HG03196 (cell line): Measurements from ENCODE around the gene CHMP1A.
"Not testable (repeated sequence)": the region's sequence is repeated elsewhere in the genome, so short reads cannot be mapped to it uniquely, and the experiment has no call there.

ENCODE experiments used
- ATAC-seq: cut with Tn5 transposase; IDR thresholded peaks from one replicate; pipeline ENCODE4 v1.9.1; 2021; ENCODE audit not compliant: unreplicated experiment

The CHMP1A gene

DNA sequence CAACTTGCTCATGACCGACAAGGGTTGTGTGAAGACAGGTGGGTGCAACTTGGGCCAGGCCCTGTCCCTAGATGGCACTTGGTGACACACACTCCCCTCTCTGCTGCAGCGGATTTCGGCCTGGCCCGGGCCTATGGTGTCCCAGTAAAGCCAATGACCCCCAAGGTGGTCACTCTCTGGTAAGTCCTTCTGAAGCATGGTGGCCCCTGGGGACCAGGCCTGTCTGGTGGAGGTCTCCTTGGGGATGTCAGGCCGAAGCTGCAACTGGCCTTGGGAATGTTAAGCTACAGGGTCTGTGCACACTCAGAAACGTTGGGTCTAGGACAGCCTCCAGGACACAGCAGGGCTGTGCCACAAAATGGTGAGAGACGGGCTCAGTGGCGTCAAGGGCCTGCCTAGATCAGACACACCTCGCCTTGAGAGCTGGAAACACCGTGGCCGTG lies 35.8 kb upstream of the CHMP1A start:
- no peak for ATAC-seq

DNA sequence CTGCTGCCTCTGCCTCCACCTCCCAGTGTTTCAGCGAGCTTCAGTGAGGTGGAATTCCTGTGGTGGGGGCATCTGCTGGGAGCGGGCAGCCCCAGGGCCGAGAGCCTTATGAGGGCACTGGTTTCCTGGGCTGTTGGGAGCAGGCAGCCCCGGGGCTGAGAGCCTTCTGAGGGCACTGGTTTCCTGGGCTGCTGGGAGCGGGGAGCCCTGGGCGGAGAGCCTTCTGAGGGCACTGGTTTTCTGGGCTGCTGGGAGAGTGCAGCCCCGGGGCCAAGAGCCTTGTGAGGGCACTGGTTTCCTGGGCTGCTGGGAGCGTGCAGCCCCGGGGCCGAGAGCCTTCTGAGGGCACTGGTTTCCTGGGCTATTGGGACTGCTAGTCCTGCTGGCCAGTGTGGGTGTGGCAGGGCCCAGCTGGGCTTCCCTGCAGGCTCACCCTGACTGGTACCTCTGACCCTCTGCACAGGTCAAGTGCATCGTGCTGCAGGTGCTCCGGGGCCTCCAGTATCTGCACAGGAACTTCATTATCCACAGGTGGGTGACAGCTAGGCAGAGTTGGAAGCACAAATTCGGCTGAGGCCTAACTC lies 34.6 kb upstream of the CHMP1A start:
- ATAC-seq = no peak

DNA sequence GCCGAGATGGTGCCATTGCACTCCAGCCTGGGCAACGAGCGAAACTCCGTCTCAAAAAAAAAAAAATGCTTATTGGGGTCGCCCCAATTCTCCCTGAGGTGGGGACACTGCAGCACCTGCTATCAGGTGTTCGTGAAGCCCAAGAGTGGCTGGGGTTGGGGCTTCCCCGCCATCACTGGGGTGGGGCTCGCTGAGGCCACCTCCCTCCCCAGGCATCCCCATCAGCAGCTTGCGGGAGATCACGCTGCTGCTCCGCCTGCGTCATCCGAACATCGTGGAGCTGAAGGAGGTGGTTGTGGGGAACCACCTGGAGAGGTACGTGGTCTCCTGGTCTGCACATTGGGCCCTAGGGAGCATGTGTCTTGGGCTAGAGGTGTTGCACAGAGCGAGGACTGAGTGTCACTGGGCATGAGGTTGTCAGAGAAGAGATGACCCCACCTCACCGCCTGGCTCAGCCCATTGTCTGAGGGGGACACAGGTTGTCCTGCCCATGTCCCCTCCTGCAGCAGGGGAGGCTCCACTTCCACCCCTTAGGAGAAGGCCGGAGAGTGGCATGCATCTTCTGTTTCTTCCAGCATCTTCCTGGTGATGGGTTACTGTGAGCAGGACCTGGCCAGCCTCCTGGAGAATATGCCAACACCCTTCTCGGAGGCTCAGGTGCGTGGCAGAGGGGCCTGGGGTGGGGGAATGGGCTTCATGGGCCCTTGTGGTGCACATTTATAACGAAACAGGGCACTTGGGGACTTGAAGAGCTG lies 33.9 kb upstream of the CHMP1A start:
- no peak for ATAC-seq

DNA sequence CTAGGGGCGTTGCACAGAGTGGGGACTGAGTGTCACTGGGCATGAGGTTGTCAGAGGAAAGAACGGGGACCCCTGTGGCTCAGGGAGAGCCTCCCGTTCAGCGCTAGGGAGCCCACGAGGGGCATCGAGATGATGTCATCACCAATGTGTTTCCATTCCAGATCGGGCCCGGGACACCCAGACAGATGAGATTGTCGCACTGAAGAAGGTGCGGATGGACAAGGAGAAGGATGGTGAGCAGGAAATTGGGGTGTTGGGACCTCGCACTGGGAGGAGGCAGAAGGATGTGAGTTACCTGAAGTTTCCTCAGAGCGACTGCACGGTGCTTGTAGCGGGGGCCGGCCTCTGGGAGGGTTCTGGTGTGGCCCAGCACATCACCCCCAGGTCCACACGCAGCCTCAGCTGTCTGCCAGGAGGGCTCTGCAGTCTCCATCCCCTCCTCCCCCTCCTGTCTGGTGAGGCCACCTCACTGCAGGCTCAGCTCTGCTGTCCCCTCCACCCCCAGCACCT lies 32.9 kb upstream of the CHMP1A start:
- no peak for ATAC-seq

DNA sequence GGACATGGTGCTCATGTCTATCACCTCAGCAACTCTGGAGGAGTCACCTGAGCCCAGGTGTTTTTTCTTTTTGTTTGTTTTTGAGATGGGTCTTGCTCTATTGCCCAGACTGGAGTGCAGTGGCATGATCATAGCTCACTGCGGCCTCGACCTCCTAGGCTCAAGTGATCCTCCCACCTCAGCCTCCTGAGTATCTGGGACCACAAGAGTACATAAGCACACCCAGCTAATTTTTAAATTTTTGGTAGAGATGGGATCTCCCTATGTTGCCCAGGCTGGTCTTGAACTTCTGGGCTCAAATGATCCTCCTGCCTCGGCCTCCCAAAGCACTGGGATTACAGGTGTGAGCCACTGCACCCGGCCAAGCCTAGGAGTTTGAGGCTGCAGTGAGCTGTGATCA lies 32.1 kb upstream of the CHMP1A start:
- not testable (repeated sequence) for ATAC-seq

DNA sequence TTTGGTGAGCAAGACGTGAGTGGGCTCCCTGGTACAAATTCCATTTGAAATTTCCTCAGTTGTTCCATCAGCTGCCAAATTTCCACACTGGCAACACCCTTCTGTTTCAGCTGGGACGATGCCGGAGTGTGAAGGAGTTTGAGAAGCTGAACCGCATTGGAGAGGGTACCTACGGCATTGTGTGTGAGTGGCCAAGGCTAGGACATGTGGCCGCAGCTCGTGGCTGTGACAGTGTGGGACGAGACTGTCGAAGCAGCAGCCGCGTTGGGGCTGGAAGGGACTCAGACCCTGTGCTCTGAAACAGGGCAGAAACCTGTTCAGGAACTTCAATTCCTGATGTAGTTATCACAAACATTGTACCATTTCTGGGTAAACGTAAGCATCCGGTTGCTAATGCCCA lies 31.6 kb upstream of the CHMP1A start:
- no peak for ATAC-seq

DNA sequence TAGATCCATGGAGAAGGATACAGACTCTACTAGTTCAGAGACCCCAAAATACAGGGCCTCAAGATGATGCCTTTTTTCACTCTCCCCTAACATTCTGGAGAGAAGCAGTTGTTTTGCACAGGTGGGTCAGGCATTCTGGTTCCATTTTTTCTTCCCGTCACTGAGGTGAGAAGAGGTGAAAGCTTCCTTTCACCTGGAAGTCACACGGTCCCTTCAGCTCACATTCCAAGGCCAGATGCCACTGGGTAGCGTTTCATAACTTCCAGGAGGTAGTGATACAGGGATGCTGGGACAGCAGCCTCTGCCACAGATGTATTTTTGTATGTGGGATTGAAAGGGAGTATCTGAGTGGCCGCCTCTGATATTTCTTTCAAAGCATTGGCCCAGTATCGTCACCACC lies 30.9 kb upstream of the CHMP1A start:
- no peak for ATAC-seq

DNA sequence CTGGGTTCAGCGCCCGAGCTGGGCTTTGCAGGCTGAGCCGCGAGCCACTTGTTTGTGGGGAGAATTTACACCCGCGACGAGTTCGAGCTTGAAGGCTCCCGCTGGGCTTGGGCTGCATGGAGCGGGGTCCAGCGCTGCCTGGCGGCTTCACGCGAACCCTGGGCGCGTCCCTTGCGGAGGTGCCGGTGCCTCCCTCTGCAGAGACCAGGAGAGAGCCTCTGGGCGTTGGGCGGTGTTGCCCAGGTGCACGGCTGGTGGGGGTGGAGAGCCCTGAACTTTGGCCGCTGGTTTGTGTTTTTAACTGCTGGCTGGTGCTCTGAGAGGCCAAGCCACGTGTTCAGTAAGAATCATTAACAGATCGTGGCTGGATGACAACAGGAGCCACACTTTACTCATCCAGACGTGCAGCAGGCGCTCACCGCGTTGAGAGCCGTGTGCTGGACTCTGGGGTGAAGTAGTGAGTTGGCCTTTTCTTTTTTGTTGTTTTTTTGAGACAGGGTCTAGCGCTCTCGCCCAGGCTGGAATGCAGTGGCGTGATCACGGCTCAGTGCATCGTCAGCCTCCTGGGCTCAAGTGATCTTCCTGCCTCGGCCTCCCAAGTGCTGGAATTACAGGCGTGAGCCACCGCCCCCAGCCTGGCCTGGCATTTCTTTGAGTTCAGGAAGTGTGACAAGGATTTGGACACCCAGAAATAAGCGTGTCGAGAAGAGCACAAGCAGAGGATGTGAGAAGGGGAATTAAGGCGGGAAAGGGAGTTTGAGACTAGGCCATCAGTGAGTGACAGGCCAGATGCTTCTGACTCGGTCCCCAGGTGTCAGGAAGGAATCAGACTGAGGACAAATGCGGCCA lies 29.8 kb upstream of the CHMP1A start:
- ATAC-seq = peak; percentile 42

DNA sequence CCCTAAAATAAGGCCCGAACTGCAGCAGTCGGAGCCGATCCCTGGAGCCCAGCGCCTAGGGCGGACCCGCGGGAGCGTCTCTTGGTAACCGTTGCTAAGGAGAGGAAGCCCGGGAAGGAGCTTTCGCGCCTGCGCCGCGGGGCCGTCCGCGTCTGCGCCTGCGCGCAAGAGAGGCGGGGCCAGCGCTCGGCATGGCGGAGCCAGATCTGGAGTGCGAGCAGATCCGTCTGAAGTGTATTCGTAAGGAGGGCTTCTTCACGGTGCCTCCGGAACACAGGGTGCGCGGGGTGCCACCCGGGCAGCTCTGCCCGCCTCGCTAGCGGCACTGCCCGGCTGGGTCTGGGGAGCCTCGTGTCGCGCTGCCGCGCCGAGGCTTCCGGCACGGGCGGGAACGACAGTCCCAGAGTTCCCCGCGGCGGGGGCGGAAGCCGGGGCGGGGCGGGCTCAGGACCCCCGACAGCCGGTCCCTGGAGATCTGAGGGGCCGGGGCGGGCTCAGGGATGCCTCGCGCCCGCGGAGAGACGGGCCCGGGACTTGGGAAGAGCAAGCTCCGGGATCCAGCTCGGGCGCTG lies 29.1 kb upstream of the CHMP1A start, which contains the start of gene CDK10:
TSS of gene CDK10 (plus strand) at position 170 of the 572 bp plus-strand sequence. CDS start at position 192, 22 bp downstream.
- peak; percentile 73 for ATAC-seq

DNA sequence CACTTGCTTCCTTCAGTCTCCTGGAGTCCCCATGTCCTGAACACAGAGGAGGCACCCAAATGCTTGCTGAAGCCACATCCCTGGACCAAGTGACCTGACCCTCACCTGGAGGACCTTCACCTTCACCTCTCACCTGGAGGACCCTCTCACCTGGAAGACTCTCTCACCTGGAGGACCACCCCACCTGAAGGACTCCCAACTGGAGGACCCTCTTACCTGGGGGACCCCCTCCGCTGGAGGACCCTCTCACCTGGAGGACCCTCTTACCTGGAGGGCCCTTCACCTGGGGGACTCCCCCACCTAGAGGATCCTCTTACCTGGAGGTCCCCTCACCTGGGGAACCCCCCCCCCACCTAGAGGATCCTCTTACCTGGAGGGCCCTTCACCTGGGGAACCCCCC lies 28.4 kb upstream of the CHMP1A start:
- no peak for ATAC-seq

DNA sequence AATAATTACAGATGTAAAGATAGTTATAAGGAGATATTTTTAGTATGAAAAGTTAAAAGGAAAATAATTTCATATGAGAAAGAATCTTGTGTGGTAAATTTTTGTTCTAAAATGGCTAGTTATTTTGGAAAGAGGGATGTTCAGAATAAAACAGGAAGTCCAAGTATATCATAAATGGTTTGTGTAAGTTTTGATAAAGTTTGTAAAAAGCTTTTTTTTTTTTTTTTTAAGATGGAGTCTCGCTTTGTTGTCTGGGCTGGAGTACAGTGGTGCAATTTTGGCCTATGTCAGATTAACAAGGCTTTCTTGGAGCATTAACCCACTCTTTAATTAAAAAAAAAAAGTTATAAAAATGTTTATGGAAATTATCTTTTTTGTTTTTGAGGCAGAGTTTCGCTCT lies 20.8 kb upstream of the CHMP1A start:
- ATAC-seq = no peak

DNA sequence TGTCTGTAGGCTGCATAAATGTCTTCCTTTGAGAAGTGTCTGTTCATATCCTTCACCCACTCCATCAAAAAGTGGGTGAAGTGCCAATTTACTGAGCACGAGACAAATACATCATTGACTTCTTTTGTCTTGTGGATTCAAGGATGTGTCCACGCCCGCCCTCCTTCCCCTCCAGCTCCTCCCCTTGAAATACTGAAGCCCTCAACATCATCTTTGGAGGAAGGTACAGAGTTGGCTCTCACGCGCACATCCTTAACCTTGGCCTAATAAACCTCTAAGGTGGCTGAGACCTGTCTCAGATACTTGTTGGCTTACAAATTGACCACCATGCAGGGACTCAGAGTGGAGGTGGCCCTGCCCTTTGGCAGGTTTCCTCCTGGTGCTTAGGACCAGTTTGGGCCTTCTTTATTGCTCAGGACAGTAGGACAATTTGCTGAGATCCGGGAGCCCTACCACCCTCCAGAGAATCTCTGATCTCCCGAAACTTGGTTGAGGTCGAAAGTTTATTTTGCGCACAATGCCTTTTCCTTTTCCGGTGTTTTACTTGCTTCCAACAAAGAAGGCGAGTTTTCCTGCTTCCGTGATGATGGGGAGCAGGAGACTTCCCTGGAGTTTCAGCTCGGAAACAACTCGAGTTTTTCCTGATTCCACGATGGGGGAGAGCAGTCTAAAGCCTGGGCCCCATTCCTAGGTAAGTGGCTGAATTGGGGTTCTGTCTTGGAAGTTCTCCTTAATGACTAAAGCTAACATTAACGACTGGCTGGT lies 14.9 kb upstream of the CHMP1A start:
- no peak for ATAC-seq

DNA sequence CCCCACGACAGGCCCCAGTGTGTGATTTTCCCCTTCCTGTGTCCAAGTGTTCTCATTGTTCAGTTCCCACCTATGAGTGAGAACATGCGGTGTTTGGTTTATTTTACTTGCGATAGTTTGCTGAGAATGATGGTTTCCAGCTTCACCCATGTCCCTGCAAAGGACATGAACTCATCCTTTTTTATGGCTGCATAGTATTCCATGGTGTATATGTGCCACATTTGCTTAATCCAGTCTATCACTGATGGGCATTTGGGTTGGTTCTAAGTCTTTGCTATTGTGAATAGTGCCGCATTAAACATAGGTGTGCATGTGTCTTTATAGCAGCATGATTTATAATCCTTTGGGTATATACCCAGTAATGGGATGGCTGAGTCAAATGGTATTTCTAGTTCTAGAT lies 14.1 kb upstream of the CHMP1A start:
- ATAC-seq = not testable (repeated sequence)

DNA sequence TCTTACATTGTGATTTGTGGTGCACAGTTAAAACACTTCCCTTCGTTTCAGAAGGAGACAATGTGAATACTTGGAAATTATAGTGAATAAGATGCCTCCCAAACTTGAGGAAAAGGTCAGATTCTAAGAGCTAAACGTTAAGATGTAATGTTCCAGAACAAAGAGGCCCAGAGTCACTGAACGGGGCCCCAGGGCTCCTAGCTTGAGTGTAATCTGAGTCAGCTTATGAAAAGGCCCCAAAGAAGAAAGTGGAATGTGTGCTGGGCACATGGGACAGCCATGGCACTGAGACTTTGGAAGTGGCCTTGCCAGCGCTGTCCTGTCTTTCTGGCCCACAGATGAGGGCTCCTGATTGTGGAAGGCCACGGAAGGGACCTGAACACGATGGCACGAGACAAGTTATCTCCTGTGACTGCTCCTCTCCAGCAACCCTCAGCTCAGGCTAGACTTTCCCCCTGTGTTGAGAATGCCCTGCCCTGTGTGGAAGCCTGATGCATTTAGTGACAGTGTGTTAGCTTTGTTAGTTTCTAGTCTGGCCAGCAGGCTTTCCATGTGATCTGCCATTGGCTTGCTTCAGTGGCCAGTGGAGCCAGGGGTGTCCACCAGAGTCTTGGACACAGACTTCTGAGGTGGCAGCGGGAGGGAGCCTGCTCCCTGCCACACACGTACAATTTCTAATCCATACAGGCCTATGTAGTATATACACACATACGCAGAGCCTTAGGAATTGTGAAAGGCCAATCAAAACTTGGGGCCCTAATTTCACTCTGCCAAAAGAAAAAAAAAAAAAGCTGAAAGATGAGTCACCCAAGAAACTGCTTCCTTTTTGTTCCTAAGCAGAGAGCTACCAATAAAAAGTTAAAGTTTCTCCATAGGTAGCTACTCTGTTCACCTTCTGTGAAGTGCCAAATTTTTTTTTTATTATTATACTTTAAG lies 13.3 kb upstream of the CHMP1A start:
- no peak for ATAC-seq

DNA sequence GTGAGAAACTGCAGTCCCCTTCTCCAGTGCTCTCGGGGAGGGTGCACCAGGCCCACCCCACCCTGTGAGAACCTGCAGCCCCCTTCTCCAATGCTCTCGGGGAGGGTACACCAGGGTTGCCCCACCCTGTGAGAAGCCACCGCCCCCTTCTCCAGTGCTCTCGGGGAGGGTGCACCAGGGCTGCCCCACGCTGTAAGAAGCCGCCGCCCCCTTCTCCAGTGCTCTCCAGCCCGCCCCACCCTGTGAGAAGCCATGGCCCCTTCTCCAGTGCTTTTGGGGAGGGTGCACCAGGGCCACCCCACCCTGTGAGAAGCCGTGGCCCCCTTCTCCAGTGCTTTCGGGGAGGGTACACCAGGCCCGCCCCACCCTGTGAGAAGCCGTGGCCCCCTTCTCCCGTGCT lies 12.2 kb upstream of the CHMP1A start:
- ATAC-seq = no peak

DNA sequence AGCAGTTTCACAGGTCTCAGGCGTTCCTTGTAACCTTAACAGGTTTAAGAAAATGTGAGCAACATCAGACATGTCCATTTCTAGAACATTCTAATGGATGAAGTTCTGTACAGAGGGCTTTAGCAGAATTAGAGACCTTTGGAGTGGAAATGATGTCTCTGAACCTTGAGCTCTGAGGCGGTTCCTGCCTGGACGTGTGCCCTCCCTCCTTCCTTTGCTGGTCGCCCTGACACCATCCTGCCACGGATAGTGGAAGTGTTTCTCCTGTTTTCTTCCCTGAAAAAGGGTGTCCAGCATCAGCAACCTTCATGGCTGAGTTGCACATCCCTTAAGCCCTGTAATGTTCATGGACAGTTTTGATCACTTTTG lies 11.3 kb upstream of the CHMP1A start:
- ATAC-seq = no peak

DNA sequence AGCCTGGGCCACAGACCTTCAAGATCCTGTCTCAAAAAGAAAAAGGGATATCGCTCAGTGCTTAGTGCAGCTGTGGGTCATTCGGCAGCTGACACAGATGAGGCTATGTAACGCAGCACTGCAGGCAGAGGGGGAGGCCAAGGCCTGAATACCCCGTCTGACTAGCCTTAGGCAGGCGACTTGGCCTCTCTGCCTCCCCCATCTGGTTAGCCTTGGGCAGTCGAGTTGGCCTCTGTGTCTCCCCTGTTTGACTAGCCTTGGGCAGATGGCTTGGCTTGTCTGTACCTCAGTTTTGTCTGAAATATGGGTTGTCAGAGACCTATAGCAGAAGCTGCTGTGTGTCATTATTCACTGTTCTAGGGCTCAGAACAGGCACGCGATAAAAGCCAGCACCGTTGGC lies 10.1 kb upstream of the CHMP1A start:
- ATAC-seq = no peak

DNA sequence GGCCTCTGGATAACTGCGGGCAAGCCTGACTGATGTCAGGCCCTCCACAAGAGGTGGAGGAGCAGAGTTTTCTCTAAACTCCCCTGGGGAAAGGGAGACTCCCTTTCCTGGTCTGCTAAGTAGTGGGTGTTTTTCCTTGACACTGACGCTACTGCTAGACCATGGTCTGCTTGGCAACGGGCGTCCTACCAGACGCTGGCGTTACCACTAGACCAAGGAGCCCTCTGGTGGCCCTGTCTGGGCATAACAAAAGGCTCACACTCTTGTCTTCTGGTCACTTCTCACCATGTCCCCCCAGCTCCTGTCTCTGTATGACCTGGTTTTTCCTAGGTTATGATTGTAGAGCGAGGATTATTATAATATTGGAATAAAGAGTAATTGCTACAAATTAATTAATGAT lies 9.5 kb upstream of the CHMP1A start:
- ATAC-seq = not testable (repeated sequence)

DNA sequence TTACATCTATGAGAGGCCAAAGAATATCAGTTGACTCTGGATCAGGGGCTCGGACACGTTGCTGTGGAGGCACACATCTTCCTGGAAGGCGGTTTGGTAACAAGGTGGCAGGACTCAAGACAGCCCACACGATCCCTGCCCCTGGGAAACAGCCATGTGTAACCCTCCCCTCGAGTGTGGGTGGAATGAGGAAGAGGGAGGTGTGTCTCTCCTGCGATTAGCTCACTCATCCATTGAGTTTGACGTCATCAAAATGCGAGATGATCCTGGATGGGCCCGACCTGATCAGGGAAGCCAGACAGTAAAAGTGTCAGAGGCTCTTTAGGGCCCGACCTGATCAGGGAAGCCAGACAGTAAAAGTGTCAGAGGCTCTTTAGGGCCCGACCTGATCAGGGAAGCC lies 6.7 kb upstream of the CHMP1A start:
- ATAC-seq = not testable (repeated sequence)
